Ammon's horn (tissue), 1 donor: ENCODE measurements around the gene EPHB2.

Source experiments
- DNase-seq: peaks from one replicate; pipeline ENCODE4 v3.0.0-alpha.2; 2016; ENCODE audit warnings: low spot score

The EPHB2 gene

DNA sequence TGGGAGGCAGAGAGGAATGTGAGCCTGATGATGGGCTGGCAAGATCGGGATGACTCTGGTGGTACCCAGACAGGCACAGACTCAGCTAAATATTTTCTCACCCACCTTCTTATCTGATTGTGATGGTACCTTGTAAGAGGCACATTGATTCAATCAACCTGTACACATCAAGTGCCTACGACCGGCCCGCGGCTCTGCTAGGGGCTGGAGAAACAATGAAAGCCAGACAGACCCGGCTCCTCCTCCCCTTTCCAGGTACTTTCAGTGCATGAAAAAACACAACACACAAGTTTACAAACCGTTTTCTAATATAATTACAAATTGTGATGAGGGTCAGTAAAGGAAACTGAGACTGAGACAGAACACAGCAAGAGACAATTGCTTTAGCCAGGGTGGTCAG, 147.0 kb downstream of the EPHB2 start:
- no peak for DNase-seq

DNA sequence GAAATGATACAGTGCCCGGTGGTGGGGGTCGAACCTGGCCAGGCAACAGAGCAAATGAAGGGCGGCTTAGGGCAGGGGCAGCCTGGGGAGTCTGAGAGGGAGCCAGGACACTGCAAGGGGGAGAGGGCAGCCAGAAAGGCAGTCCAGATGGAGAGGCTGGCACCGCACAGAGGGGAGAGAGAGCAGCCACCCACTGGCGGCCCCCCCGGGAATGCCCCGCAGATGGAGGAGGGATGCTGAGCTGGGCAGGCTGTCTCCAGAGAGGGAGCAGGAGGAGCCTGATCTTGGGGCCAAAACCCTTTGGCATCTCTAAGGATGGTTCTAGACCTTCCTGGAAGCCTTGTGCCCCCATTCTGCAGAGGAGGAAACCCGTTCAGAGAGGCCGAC, 149.8 kb downstream of the EPHB2 start:
- no peak for DNase-seq

- no peak for DNase-seq
Observed at GRCh38 chr1:22860883-22861385, 150.3 kb downstream of the EPHB2 start.

- DNase-seq: peak; percentile 57
Observed at GRCh38 chr1:22861764-22862440, 151.3 kb downstream of the EPHB2 start.

DNA sequence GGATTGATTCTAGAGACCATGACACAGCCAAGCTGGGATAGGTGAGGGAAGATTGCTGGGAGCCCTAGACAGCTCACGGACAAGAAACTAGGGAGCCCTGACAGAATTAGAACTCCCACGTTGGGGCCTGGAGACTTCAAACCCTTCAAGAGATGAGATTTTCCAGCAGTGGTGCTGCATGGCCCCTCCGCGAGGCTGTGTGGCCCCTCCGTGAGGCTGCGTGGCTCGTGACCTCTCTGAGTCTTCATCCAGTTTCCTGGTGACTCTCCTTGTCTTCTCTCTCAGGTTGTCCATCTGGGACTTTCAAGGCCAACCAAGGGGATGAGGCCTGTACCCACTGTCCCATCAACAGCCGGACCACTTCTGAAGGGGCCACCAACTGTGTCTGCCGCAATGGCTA, 152.1 kb downstream of the EPHB2 start:
- no peak for DNase-seq

DNA sequence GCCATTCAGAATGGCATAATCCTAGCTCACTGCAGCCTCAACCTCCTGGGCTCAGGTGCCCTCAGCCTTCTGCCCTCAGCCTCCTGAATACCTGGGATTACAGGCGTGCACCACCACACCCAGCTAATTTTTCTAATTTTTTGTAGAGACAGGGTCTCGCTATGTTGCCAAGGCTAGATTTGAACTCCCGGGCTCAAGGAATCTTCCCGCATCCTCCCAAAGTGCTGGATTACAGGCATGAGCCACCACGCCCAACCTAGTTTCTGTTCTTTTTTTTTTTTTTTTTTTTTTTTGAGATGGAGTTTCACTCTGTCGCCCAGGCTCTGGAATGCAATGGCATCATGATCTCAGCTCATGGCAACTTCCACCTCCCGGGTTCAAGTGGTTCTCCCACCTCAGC, 153.1 kb downstream of the EPHB2 start:
- no peak for DNase-seq

DNA sequence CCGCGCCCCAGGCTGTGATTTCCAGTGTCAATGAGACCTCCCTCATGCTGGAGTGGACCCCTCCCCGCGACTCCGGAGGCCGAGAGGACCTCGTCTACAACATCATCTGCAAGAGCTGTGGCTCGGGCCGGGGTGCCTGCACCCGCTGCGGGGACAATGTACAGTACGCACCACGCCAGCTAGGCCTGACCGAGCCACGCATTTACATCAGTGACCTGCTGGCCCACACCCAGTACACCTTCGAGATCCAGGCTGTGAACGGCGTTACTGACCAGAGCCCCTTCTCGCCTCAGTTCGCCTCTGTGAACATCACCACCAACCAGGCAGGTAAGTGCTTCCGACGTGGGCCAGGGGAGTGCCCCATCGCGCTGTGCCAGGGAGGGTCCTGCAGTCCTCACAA, 154.2 kb downstream of the EPHB2 start:
- no peak for DNase-seq

DNA sequence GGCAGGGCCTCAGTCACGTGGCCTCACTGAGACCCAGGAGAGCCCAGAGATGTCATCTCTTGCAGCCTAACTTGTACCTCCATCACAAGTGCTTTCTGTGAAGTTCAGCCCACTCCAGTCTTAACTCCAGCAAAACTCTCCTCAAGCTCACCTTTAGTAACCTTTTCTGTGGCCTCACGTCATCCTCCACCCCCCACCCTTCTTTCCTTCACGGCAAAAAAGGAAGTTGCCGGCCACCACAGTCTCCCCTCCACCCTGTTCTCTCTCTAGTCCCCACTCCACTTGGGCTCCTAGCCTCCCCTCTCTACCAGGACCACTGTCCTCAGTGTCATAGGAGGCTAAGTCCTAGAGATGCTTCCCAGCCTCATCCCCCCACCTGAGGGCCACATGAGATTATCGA, 155.1 kb downstream of the EPHB2 start:
- DNase-seq: no peak

DNA sequence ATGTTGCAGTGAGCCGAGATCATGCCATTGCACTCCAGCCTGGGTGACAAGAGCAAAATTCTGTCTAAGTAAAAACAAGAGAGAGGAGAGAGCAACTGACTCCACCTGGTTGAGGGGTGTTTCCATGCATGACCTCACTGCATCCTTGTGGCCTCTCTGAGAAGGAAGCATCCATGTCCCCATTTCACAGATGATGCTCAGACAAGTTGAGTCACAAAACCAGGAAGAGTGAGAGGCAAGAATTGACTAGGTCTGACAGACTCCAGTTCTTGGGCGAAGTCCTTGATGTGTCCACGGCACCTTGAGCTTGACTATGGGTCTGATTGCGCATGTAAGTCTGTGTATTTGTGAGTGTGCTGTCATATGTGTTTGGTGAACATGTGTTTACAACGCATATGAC, 156.2 kb downstream of the EPHB2 start:
- DNase-seq: no peak

GRCh38 chr1:22868331-22868730, 157.7 kb downstream of the EPHB2 start:
- DNase-seq: no peak

DNA sequence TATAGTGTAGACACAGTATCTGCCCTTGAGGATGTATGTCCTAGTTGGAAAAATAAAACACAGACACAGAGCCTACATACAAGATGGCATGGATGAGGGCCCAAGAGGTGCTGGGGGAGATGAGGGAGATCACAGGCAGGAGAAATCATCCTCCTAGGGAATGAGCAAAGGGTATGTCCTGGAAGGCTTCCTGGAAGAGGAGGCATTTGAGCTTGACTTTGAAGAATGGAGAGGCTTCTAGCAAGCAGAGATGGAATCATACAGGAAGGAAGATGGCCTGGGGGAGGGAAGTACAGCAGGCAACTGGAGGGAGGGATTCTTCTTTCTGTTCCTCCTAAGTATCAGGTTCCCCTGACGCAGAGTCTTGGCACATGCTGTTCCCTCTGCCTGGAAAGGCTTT, 158.7 kb downstream of the EPHB2 start:
- DNase-seq: no peak

- no peak for DNase-seq
Observed at GRCh38 chr1:22870201-22870871, 159.7 kb downstream of the EPHB2 start.

DNA sequence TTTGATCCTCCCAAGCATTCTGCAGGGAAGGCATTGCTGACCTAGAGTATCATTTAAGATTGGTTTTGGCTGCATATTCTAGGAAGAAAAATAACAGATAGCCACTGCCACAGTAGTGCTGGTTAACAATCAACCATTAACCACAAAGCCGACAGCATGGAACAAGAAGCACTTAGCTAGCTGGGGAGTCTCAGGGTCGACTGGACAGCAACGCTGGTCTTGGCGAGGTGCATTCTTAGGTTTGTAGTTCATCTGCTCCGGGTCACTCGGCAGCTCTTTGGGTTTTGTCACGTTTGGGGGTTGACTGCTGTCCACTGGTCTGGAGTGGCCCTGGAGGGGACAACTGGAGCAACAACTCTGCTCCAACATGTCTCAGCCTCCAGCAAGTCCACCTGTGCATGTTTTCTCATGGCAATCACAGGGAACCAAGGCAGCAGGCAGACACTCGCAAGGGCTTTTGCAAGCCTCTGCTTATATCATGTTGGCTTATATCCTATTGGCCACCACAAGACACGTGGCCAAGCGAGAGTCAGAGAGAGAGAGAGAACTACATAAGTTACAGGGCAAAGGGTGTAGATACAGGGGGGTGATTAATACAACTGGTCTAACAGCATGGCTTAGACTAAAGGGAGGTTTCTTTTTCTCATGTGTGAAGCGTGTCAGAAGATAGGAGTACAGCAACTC, 162.5 kb downstream of the EPHB2 start:
- no peak for DNase-seq

DNA sequence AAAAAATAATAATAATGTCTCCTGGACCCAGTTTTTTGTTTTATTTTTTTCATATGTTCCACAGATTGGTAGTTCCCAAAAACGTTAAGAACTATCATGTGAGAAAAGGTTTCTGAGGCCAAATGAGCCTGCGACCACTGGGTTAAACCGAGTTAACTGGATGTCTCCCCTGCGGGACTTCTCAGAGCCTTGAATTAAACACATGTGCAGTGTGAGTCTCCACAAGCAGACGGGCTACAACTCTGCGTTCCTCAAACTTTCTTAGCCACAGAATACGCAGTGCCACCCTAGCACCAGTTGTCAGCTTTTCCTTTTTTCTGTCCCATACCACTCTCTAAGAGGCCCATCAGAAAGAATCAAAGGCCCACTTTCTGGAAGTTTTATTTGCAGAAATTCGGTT, 164.1 kb downstream of the EPHB2 start:
- no peak for DNase-seq

GRCh38 chr1:22875241-22875640, 164.6 kb downstream of the EPHB2 start:
- DNase-seq: no peak

DNA sequence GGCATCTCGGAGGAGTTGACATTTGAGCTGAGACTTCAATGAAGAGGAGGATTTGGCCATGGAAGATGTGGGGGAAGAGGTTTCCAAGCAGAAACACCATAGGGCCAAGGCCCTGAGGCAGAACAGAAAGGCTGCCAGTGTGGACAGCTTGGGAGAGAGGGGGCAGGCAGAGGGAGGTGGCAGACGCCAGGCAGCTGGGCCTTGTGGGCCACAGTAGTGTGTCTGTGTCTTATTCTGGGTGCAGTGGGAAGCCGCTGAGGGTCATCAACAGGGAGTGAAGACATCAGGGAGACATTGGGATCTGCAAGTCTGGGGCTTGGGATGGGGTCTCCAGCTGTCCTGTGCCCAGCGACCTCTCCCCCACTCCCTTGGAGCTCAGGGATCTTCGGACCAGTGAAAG, 165.2 kb downstream of the EPHB2 start:
- DNase-seq: no peak

- no peak for DNase-seq
Observed at GRCh38 chr1:22876359-22877111, 165.9 kb downstream of the EPHB2 start.

- DNase-seq: no peak
Observed at GRCh38 chr1:22877112-22877915, 166.7 kb downstream of the EPHB2 start.

GRCh38 chr1:22877980-22878379, 167.3 kb downstream of the EPHB2 start:
- DNase-seq: no peak

DNA sequence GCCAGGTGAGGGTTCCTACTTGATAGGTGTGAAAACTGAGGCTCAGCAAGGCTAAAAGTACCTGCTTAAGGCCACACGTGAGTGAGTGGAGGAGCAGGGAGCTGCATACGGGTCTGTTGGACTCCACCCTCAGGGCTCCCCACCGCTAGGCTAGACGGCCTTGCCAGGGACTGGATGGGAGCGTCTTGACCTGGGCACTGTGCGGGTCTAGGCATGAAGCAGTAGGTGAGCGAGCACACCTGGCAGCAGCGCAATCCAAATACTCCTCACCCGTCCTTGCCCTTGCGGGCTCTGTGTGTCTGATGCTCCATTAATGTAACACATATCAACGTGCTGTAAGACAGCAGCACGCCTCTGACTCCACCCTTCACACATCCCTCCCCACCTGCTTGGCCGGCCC, 168.0 kb downstream of the EPHB2 start:
- DNase-seq: no peak

DNA sequence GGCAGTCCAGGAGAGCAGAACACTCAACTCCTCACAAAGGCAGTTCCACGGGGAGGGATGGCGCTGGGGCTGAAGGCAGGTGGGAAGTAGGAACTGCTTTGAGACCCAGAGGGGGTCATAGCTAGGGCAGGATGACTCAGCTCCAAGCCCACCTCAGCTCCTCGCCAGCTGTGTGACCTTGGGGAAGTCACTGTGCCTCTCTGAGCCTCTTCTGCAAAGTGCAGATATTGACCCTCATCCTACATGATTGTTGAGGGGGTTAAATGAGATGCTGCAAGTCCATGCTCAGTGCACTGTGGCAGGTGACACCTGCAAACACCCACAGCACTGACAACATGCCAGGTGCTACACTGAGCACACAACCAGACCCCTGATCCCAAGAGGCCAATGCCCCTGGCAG, 168.8 kb downstream of the EPHB2 start:
- DNase-seq: no peak

- no peak for DNase-seq
Observed at GRCh38 chr1:22880174-22880601, 169.5 kb downstream of the EPHB2 start.
